ENCODE measurements around the gene TUBGCP3.
"Not testable (repeated sequence)": the region's sequence is repeated elsewhere in the genome, so short reads cannot be mapped to it uniquely, and the experiment has no call there.

The TUBGCP3 gene

DNA sequence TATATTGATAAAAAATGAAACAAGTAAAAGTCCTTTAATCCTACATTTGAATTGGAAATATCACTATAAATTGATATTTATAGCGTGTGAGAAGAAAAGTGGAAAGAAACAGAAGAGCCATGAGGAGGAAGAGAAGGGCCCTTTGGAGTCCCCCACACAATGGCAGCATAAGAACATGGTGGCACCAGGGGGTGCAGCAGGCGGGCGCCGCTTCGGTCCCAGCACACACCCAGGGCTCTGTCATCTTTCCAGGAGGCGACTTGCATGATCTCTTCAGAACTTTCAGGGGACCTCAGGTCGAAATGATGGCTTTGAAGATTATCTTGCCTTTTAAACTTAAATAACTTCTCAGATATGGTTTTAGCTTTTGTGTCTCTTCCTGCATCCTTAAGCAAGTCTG, 91.8 kb downstream of the TUBGCP3 start:
- Histone ChIP-seq H3K4me3 (ENCODE audit: insufficient read depth, low read length, poor library complexity, severe bottlenecking) (no peak overlapping the region), H3K9ac (ENCODE audit: low read length) (no peak overlapping the region), H4K20me1 (ENCODE audit: low read depth, low read length) (no peaks in the 10 kb centered on the region), H3K27ac (ENCODE audit: low read depth, low read length) (no peak overlapping the region), H3F3A (ENCODE audit: insufficient read depth) (no peaks in the 10 kb centered on the region), H3K27me3 (ENCODE audit: low read length) (no peaks in the 10 kb centered on the region), H3K36me3 (ENCODE audit: low read length) (peaks cover 18% of the 10 kb centered on the region), H3K4me2 (ENCODE audit: low read depth, low read length, poor library complexity, severe bottlenecking) (no peak overlapping the region), H3K9me2 (replicated peaks; ENCODE audit: insufficient read depth, low read length) (no peaks in the 10 kb centered on the region), H3K9me3 (ENCODE audit: insufficient read depth, low read length) (no peaks in the 10 kb centered on the region), H3K79me2 (ENCODE audit: insufficient read depth, low read length) (no peaks in the 10 kb centered on the region), H2AFZ (ENCODE audit: low read depth, low read length, severe bottlenecking) (no peak overlapping the region)
- TF ChIP-seq CTCF (IDR thresholded peaks at IDR 0.05; ENCODE audit: insufficient read depth, low read length, poor library complexity, severe bottlenecking): no peak
- no peak for TF ChIP-seq EZH2phosphoT487 (conservative IDR thresholded peaks at IDR 0.05; ENCODE audit: low read length)

DNA sequence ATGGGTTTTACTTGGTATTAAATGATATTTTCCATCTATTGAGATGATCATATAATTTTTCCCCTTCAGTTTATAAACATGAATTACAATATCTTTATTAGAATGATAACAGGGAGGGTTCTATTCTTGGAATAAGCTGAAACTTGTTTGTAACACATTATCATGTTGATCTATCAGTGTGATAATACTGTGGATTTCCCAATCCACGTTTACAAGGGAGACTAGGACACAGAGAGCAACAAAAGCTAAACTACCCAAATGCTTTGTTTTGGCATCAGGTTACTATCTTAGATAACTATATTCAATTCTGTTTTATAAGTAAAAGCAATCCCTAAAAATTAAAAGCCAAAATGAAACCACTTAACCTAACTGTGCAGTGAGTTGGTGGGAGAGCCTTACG, 92.5 kb downstream of the TUBGCP3 start:
- TF ChIP-seq CTCF (IDR thresholded peaks at IDR 0.05; ENCODE audit: insufficient read depth, low read length, poor library complexity, severe bottlenecking) (no peak), EZH2phosphoT487 (conservative IDR thresholded peaks at IDR 0.05; ENCODE audit: low read length) (no peak)
- Histone ChIP-seq H3K36me3 (ENCODE audit: low read length) (peaks cover 18% of the 10 kb centered on the region), H3K9me2 (replicated peaks; ENCODE audit: insufficient read depth, low read length) (no peaks in the 10 kb centered on the region), H3K27me3 (ENCODE audit: low read length) (no peaks in the 10 kb centered on the region), H3K79me2 (ENCODE audit: insufficient read depth, low read length) (no peaks in the 10 kb centered on the region), H3K4me2 (ENCODE audit: low read depth, low read length, poor library complexity, severe bottlenecking) (no peak overlapping the region), H3K27ac (ENCODE audit: low read depth, low read length) (no peak overlapping the region), H3K4me3 (ENCODE audit: insufficient read depth, low read length, poor library complexity, severe bottlenecking) (no peak overlapping the region), H2AFZ (ENCODE audit: low read depth, low read length, severe bottlenecking) (no peak overlapping the region), H3K9me3 (ENCODE audit: insufficient read depth, low read length) (no peaks in the 10 kb centered on the region), H3K9ac (ENCODE audit: low read length) (no peak overlapping the region), H3F3A (ENCODE audit: insufficient read depth) (no peaks in the 10 kb centered on the region), H4K20me1 (ENCODE audit: low read depth, low read length) (no peaks in the 10 kb centered on the region)

DNA sequence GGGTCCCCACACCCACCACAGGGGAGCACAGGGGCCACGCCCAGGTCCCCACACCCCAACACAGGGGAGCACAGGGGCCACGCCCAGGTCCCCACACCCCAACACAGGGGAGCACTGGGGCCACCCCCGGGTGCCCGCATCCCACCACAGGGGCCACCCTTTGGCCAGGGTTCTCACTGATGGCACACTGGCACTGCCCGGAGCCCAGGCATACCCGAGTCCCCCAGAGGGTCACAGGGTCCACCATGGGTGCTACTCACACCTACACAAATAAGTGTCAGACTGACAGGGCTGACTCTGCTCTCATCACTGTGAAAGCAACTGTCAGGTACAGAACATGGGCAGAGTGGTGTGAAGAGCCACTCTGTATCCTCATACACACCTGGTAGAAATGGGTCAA, 98.8 kb downstream of the TUBGCP3 start:
- Histone ChIP-seq H3K4me2 (ENCODE audit: low read depth, low read length, poor library complexity, severe bottlenecking) (no peak overlapping the region), H3K9ac (ENCODE audit: low read length) (no peak overlapping the region), H3K9me3 (ENCODE audit: insufficient read depth, low read length) (no peaks in the 10 kb centered on the region), H3K4me3 (ENCODE audit: insufficient read depth, low read length, poor library complexity, severe bottlenecking) (no peak overlapping the region), H2AFZ (ENCODE audit: low read depth, low read length, severe bottlenecking) (no peak overlapping the region), H3K27ac (ENCODE audit: low read depth, low read length) (no peak overlapping the region), H3K9me2 (replicated peaks; ENCODE audit: insufficient read depth, low read length) (no peaks in the 10 kb centered on the region), H4K20me1 (ENCODE audit: low read depth, low read length) (no peaks in the 10 kb centered on the region), H3K27me3 (ENCODE audit: low read length) (no peaks in the 10 kb centered on the region), H3K36me3 (ENCODE audit: low read length) (no peaks in the 10 kb centered on the region), H3F3A (ENCODE audit: insufficient read depth) (no peaks in the 10 kb centered on the region), H3K79me2 (ENCODE audit: insufficient read depth, low read length) (no peaks in the 10 kb centered on the region)
- TF ChIP-seq EZH2phosphoT487 (conservative IDR thresholded peaks at IDR 0.05; ENCODE audit: low read length): no peak
- no peak for TF ChIP-seq CTCF (IDR thresholded peaks at IDR 0.05; ENCODE audit: insufficient read depth, low read length, poor library complexity, severe bottlenecking)

DNA sequence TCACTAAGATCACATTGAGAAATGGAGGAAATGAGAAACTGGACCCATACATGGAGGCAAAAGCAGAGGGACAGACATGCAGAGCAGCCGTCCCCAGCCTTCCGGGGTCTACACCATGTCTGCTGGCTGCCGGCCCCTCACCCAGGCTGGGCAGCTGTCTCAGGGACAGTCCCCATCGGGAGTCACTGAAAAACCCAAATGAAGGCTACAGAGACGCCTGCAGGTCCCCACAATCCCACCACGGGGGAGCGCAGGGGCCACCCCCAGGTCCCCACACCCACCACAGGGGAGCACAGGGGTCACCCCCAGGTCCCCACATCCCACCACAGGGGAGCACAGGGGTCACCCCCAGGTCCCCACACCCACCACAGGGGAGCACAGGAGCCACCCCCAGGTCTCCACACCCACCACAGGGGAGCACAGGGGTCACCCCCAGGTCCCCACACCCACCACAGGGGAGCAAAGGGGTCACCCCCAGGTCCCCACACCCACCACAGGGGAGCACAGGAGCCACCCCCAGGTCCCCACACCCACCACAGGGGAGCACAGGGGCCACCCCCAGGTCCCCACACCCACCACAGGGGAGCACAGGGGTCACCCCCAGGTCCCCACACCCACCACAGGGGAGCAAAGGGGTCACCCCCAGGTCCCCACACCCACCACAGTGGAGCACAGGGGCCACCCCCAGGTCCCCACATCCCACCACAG, 99.5 kb downstream of the TUBGCP3 start:
- H2AFZ ChIP-seq (ENCODE audit: low read depth, low read length, severe bottlenecking); H3K27ac ChIP-seq (ENCODE audit: low read depth, low read length); H3K9ac ChIP-seq (ENCODE audit: low read length); H3F3A ChIP-seq (ENCODE audit: insufficient read depth); H3K79me2 ChIP-seq (ENCODE audit: insufficient read depth, low read length); H3K9me2 ChIP-seq (replicated peaks; ENCODE audit: insufficient read depth, low read length); H3K27me3 ChIP-seq (ENCODE audit: low read length); H4K20me1 ChIP-seq (ENCODE audit: low read depth, low read length); H3K4me2 ChIP-seq (ENCODE audit: low read depth, low read length, poor library complexity, severe bottlenecking); H3K36me3 ChIP-seq (ENCODE audit: low read length); H3K4me3 ChIP-seq (ENCODE audit: insufficient read depth, low read length, poor library complexity, severe bottlenecking); H3K9me3 ChIP-seq (ENCODE audit: insufficient read depth, low read length): not testable (repeated sequence)

Data from SU-DHL-6 (cell line).